ENCODE results near the gene ADPGK. TPM values are rescaled to one million over a fixed set of nuclear protein-coding genes. Genes with fewer than 3 reads are reported as not detected.
A peak's percentile ranks its signal among the peaks of the same experiment; 100 is the strongest.

Gene ADPGK
- total and polyA plus RNA-seq, 4 donors: 53.9 to 102 (median 92.4) TPM

DNA sequence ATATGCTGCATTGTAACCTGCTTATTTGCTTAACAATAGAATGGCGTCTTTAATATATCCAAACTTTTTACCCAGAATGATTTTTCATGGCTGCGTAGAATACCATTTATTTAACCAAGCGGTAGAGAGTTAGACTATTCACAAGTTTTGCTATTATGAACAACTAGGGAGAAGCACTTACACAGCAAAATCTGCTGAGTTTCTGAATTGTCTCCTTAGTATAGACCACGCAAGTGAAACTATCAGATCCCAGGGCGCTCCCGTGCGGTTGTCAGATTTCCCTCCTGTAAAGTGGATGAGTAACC lies 12.6 kb upstream of the ADPGK start:
- WGBS, 2 donors: 60 to 68% methylated on average over 7 of the region's 7 CpGs
- Histone ChIP-seq H3K9ac (ENCODE audit: insufficient read depth in 1 of 2, low read length in 2 of 2) (no peak overlapping the region), H3K4me3 (no peak overlapping the region), H3K27me3 (ENCODE audit: control insufficient read depth in 3 of 3, insufficient read depth in 3 of 3, low read length in 2 of 3) (peaks cover 0 to 2% (median 0%) of the 10 kb centered on the region in 3 donors), H3K36me3 (ENCODE audit: control insufficient read depth in 4 of 4, insufficient read depth in 4 of 4, low read length in 4 of 4) (no peaks in the 10 kb centered on the region), H3K9me3 (ENCODE audit: control insufficient read depth in 4 of 4, insufficient read depth in 3 of 4, low read length in 3 of 4) (no peaks in the 10 kb centered on the region), H3K27ac (ENCODE audit: low read depth in 1 of 2, low read length in 1 of 2) (no peak overlapping the region), H3K4me1 (ENCODE audit: control insufficient read depth in 5 of 5, insufficient read depth in 5 of 5, low read length in 5 of 5) (peaks cover 0 to 30% (median 17%) of the 10 kb centered on the region in 5 donors)
- DNase-seq (no peak), ATAC-seq (ENCODE audit: insufficient read depth, low FRiP score) (no peak)
- TF ChIP-seq, protein P1, sequence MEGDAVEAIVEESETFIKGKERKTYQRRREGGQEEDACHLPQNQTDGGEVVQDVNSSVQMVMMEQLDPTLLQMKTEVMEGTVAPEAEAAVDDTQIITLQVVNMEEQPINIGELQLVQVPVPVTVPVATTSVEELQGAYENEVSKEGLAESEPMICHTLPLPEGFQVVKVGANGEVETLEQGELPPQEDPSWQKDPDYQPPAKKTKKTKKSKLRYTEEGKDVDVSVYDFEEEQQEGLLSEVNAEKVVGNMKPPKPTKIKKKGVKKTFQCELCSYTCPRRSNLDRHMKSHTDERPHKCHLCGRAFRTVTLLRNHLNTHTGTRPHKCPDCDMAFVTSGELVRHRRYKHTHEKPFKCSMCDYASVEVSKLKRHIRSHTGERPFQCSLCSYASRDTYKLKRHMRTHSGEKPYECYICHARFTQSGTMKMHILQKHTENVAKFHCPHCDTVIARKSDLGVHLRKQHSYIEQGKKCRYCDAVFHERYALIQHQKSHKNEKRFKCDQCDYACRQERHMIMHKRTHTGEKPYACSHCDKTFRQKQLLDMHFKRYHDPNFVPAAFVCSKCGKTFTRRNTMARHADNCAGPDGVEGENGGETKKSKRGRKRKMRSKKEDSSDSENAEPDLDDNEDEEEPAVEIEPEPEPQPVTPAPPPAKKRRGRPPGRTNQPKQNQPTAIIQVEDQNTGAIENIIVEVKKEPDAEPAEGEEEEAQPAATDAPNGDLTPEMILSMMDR (IDR thresholded peaks at IDR 0.05; ENCODE audit: control extremely low read depth, extremely low read depth): no peak

- WGBS, 2 donors: 67 to 76% methylated on average over 7 of the region's 7 CpGs
- H3K27ac ChIP-seq (ENCODE audit: low read depth in 1 of 2, low read length in 1 of 2): no peak overlapping the region
- no peak for ATAC-seq (ENCODE audit: insufficient read depth, low FRiP score)
Observed at GRCh38 chr15:72793766-72794660, 10.5 kb upstream of the ADPGK start.

DNA sequence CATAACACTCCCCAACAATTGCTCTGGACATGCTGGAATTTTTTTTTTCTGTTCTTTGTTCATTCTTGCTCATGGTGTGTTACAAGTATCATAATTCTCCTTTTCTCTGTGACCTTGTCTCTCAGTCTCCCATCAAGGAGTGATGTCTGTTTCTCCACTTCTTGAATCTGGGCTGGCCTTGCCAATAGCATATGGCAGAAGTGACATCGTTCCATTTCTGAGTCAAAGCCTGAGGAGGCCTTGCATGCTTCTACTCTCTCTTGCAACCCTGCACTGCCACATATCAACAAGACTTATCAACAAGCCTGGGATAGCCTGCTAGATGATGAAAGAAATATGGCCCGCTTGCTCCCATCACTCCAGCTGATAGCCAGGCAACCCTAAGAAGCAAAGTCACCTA lies 8.9 kb upstream of the ADPGK start:
- ATAC-seq (ENCODE audit: insufficient read depth, low FRiP score) (no peak), DNase-seq (no peak)
- 92 to 95% methylated on average over 2 of the region's 2 CpGs for WGBS, 2 donors
- Histone ChIP-seq H3K27ac (ENCODE audit: low read depth in 1 of 2, low read length in 1 of 2) (no peak overlapping the region), H3K27me3 (ENCODE audit: control insufficient read depth in 3 of 3, insufficient read depth in 3 of 3, low read length in 2 of 3) (peaks cover 0 to 2% (median 0%) of the 10 kb centered on the region in 3 donors), H3K9ac (ENCODE audit: insufficient read depth in 1 of 2, low read length in 2 of 2) (no peak overlapping the region), H3K36me3 (ENCODE audit: control insufficient read depth in 4 of 4, insufficient read depth in 4 of 4, low read length in 4 of 4) (no peaks in the 10 kb centered on the region), H3K4me3 (no peak overlapping the region), H3K4me1 (ENCODE audit: control insufficient read depth in 5 of 5, insufficient read depth in 5 of 5, low read length in 5 of 5) (peaks cover 0 to 9% (median 8%) of the 10 kb centered on the region in 5 donors), H3K9me3 (ENCODE audit: control insufficient read depth in 4 of 4, insufficient read depth in 3 of 4, low read length in 3 of 4) (no peaks in the 10 kb centered on the region)
- TF ChIP-seq, protein P1 (IDR thresholded peaks at IDR 0.05; ENCODE audit: control extremely low read depth, extremely low read depth): no peak

More at GRCh38 chr15:72793766-72794660, 10.5 kb upstream of the ADPGK start:
- peak overlapping the region in 1 of 2 donors; percentile 56 for H3K9ac ChIP-seq (ENCODE audit: insufficient read depth in 1 of 2, low read length in 2 of 2)
- no peaks in the 10 kb centered on the region for H3K9me3 ChIP-seq (ENCODE audit: control insufficient read depth in 4 of 4, insufficient read depth in 3 of 4, low read length in 3 of 4)
- peaks cover 0 to 2% (median 0%) of the 10 kb centered on the region in 3 donors for H3K27me3 ChIP-seq (ENCODE audit: control insufficient read depth in 3 of 3, insufficient read depth in 3 of 3, low read length in 2 of 3)
- no peaks in the 10 kb centered on the region for H3K36me3 ChIP-seq (ENCODE audit: control insufficient read depth in 4 of 4, insufficient read depth in 4 of 4, low read length in 4 of 4)
- TF ChIP-seq, protein P1 (IDR thresholded peaks at IDR 0.05; ENCODE audit: control extremely low read depth, extremely low read depth): no peak
- DNase-seq: peak in 2 of 3 donors; percentile 54 to 59
- H3K4me3 ChIP-seq: no peak overlapping the region
- H3K4me1 ChIP-seq (ENCODE audit: control insufficient read depth in 5 of 5, insufficient read depth in 5 of 5, low read length in 5 of 5): peaks cover 0 to 14% (median 8%) of the 10 kb centered on the region in 5 donors
